Embryonic facial prominence (tissue), 1 donor: ENCODE data around the gene AGAP1.

Experiments used
- DNase-seq: peaks from one replicate; pipeline ENCODE4 v3.0.0-alpha.2; 2016; ENCODE audit errors: extremely low spot score

AGAP1 gene

DNA sequence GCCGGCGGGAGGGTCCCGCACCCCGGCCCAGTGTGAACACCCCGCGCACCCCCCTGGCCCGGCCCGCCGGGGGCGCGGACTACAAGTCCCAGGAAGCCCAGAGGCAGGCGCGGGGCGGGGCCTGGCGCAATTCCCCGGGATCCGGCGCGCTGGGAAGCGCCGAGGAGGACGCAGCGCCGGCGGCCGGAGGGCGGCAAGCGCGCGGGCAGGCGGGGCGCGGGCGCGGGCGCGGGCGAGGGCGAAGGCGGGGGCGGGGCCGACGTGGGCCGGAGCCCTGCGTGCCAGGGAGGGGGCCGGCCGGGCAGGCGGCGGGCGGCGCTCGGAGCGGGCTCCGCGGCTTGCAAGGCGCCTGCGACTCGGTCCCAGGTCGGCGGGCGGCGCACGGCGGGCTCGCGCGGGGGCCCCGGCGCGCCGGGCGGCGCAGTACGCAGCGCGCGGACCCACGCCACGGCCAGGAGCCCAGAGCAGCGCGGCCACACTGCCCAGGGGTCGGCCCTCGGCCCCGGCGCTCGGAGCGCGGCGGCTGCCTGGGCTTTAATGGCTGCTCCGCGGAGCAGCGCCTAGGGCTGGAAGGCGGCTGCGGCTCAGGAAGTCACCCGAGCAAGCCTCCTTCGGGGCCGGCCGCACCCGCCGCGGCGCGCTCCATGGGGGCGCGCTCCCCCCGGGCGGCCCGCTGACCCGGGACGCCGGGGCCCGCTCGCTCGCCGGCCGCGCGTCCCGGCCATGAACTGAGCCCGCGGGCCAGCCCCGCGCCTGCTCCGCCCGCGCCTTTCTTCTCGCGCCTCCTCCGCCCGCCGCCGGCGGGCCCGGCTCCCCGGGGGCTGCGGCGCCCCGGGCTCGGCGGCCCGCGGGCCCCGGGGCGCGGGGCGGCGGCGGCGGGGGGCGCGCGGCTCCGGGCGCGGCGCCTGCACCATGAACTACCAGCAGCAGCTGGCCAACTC is at the start of gene AGAP1:
Gene AGAP1, plus strand, starts transcription at position 269 of the 941 bp plus-strand sequence.
- DNase-seq, result peak; percentile 62

DNA sequence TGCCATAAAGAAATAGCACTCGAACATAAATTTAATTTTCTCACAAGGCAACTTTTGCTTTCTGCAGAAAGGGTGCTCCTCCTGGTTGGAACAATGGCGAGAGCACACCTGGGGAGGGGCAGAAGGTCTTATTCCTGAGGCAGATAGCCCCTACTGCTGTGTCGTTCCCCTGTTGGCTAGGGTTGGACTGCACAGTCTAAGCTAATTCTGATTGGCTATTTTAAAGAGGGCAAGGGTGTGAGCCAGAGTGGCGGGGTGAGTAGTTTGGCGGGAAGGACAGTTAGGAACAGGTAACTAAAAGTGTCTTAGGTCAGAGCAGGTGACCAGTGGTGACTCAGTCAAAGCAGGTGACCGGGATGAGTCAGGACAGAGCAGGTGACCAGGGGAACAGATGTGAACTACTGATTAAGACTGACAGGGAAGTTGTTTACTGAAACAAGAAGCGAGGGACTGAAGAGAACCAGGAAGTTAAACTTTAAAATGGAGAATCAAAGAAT is 49.7 kb upstream of the AGAP1 start:
- no peak for DNase-seq

- no peak for DNase-seq
Observed at GRCh38 chr2:235445116-235445515, 48.7 kb upstream of the AGAP1 start.

DNA sequence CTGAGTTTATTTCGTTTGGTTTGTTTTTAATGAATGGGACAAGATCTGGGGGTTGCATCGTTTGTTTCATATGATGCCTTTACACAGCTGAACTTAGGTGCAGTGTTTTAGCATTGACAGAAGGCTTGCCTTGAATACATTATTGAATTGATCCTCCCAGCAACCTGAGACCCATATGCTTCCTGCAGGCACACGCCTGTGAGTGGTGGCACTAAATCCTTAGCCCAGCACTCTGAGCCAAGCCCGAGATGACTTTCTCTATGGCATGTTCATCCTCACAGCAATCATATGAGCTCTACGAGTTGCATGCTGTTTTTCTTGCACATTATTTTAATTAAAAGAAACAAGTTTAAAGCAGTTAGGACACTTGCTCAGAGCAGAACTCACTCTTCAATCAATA is 47.8 kb upstream of the AGAP1 start:
- no peak for DNase-seq

- DNase-seq, result no peak
Observed at GRCh38 chr2:235447210-235447609, 46.6 kb upstream of the AGAP1 start.

DNA sequence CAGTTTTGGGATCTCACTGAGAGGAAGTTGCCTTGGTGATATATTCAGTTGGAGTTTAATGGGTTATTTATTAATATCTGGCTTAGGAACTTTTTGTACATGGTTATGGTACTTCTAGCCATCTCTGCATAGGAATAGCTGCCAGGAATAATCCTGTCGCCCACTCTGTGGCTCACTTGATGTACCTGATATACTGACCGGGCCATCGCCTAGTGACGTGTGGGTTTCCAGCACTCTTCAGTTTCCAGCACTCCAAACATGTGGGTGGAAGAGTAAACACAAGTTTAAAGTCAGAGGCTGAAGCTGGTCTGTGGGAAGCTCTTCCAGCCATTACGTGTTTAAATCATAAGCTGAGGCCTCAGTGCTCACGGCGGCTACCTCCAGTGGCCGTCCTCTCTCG is 44.3 kb upstream of the AGAP1 start:
- no peak for DNase-seq

DNA sequence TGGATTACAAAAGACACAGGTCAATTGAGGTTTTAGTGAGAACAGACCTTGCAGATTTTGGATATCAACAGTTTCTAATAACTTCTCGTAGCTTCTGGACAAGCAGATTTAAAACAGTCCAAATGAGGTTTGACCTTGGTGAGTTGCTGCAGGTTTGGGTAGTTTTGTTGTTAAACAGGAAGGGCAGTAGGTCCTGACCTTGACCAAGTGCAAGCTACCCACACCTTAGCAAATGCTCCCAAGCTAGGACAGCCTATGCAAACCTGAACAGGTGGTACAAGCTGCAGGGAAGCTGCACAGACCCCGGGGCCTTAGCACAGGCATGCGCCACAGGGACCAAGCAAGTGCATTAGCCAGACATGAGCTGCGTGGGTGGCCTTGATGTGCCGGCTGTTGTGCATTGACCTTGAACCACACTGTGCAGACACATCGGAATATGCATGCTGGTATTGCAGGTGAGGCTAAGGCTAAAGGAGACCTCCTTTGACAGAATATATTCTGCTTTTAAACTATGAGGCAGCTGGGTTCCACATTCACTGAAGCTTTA is 40.2 kb upstream of the AGAP1 start:
- no peak for DNase-seq

DNA sequence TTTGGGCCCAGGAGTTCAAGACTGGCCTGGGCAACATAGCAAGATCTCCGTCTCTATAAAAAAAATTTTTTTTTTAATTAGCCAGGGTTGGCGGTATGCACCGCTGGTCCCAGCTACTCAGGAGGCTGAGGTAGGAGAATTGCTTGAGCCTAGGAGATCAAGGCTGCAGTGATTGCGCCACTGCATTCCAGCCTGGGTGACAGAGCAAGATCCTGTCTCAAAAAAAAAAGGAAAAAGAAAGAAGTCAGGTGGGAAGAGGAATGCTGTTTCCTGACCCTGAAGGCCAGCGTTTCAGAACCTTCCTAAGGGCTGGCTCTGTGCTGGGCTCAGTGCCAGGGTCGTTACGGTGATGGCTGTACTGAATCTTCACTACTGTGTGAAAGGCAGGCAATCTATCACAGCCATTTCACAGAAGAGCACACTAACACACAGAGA is 35.0 kb upstream of the AGAP1 start:
- no peak for DNase-seq

GRCh38 chr2:235460548-235461047 is 33.2 kb upstream of the AGAP1 start:
- no peak for DNase-seq

DNA sequence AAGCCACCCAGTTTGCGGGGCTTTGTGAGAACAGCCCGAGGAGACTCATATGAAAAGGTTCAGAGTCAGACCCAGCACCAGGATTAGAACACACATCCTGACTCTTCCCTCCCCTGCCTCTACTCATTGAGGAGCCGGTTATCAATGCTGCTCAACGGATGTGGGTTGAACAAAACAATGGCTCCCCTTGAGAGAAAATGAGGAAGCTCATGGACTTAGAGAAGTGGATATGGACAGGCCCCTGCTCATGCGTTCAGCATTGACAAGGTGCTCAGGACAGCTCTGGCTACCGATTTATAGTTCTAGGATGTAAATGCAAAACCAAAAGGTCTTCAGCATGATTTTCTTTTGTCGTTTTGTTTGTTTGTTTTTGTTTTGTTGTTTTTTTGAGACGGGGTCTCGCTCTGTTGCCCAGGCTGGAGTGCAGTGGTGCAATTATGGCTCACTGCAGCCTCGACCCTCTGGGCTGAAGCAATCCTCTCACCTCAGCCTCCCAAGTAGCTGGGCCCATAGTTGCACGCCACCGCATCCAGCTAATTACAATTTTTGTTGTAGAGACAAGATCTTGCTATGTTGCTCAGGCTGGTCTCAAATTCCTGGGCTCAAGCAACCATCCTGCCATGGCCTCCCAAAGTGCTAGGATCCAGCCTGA is 32.0 kb upstream of the AGAP1 start:
- DNase-seq, result no peak

DNA sequence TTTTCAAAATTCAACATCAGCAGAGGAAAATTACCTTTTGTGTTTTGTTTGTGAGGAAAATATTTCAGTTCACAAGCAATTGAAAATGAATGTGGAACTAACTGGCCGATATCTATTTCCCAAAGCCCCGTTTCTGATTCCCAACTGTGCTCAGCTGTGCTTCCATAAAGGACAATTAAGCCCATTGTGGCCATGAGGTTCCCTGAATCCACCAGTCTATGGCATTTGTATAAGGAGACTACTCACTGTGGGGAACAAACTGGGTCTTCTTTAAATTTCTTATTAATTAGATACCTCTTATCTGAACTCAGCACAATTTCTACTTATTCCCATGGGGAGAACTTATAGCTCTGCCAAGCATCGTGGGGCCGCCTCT is 31.4 kb upstream of the AGAP1 start:
- DNase-seq, result no peak

DNA sequence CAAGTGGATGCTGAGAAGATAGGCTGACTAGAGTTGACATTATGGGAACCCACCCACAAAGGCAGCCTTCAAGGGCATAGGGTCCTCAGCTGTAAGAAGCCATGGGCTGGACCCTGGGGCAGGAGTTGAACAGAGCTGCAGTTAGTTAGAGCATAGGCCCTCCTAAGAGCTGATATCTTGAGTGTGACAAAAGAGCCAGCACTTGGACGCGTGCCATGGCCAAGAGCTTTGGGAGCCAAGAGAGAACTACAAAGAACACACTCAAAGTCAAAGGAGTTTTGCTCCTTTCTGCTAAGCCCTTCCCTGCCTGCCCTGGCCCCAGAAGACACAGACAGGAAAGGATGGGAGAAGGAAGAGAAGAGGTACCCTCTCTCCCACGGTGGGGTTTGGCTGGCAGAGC is 29.9 kb upstream of the AGAP1 start:
- DNase-seq, result no peak

- DNase-seq, result no peak
Observed at GRCh38 chr2:235467588-235467987, 26.3 kb upstream of the AGAP1 start.

DNA sequence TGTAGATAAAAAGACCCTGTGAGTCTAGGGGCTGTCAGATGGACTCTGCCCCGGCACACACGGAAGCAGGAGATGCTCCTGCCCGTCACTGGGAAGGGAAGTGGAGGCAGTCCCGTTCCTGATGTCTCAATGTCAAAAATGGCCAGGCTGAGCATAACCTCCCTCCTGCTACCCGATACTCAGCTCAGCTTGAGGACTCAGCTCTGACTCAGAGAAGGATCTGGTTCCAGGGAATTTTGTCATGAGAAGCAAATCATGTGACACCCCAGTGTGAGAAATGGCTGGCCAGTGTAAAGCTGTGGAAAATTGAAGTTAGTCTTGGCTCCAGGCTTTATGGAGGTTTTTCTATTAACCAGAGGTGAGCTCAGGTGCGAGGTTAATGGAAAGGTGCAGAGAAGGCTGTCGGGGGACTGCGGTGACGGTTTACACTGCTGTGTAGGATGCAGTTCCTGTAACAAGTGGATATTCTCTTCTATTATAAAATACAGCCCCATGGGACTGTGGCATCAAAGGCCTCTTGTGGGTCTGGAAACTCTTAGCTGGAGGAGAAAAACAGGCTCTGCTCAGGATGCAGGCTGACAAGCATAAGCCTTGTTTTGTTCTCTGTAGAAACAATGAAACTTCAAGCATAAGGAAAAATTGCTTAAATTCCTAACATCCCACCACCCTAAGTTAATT is 24.7 kb upstream of the AGAP1 start:
- no peak for DNase-seq

- DNase-seq, result no peak
Observed at GRCh38 chr2:235471186-235471747, 22.6 kb upstream of the AGAP1 start.

- no peak for DNase-seq
Observed at GRCh38 chr2:235472443-235472842, 21.4 kb upstream of the AGAP1 start.

GRCh38 chr2:235478609-235479008 is 15.2 kb upstream of the AGAP1 start:
- DNase-seq, result no peak

DNA sequence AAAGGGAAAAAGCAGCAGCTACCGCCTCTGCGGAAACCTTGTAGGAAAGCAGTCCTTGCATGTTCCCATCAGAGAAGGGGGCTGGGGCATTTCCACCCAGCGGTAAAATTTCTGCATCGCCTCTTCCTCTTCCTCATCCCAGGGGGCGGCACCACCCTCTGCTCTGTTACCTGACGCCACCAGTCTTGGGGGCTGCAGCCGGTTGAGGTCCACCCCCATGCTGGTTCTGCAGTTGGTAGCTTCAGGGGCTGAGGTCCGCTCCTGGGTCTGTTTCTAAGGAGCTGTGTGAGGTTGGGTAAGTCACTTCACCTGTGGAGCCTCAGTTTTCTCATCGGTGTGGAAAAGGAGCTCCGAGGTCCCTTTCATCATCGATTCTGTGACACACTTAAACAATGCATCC is 14.2 kb upstream of the AGAP1 start:
- no peak for DNase-seq

DNA sequence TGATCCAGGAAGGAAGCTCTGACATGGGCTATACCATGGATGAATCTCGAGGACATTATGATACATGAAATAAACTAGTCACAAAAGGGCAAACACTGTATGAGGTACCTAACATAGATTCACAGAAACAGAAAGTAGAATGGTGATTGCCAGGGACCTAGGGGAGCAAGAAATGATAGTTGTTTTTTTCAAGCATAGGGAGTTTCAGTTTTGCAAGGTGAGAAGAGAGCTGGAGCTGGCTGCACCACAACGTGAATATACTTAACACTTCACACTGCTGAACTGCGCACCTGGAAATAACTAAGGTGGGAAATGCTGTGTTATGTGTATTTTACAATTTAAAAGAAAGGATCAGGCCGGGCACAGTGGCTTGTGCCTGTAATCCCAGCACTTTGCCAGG is 13.2 kb upstream of the AGAP1 start:
- DNase-seq, result no peak

DNA sequence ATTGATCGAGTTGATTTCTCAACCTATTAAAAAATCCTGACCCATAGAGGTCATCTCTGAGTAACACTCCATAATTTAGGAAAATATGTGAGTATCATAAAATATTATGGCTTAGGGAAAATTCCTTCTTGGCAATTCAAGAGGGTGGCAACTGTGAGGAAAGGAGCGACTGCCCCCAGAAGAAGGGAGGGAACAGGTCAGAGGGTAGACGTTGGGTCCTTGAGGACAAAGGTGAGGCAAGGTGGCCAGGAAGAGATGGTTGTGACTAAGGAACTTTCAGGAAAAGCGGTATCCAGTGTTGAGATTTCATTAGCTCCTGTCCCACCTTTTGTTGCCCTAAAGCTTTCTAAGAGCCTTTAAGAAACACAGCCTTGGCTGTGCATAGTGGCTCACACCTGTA is 10.5 kb upstream of the AGAP1 start:
- DNase-seq, result no peak

DNA sequence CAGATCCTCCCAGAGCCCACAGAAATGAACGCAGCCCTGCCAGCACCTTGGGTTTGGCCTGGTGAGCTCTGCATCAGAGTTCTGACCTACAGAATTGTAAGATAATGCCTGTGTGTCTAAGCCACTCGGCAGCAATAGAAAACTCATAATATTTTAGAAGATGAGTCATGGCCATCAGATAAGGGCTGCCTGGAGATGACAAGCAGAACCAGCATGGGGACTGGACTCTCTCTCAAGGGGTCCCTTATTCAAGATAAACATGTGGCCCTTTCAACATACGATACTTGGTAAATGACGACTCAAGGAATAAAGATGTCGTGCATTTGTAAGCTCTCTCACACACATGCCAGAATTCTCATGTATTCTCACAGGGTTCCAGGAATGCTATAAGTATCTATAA is 8.5 kb upstream of the AGAP1 start:
- no peak for DNase-seq

DNA sequence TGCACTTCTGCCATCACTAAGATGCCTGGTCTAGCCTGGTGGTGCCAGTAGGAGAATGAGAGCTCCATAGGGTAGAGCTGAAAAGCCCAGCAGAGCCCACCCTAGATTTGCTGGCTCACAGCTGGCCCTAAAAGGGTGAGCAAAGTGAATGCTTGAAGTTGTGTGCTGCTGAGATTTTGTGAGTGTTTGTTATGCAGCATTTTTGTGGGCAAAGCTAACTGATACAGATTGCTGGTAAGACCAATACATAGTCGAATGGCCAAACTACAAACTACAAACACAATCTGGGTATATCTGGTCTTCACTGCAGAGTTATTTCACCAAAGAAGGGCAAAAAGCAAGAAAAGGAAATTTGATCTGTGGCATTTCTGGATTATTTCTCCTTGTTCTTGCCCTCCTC is 7.1 kb upstream of the AGAP1 start:
- DNase-seq, result no peak
